Cardiac muscle cell (in vitro differentiated cells and primary cell): Measurements from ENCODE around the gene BRF1. TPM values are rescaled to one million over a fixed set of nuclear protein-coding genes. Genes with fewer than 3 reads are reported as not detected.
"Not testable (repeated sequence)": the region's sequence is repeated elsewhere in the genome, so short reads cannot be mapped to it uniquely, and the experiment has no call there.

Experiments used
- DNase-seq, 2 donors: peaks; one replicate each; pipeline versions ENCODE4 v3.0.0 to v3.0.0-alpha.2; 2010 to 2017; ENCODE audit warnings: low read depth in 1 of 2, low spot score in 1 of 2
- H3K27ac ChIP-seq: fragments of 200-600 bp; sonication (generic); 2 replicates; pipeline ENCODE4 v1.5.1; 2016
- H3K27me3 ChIP-seq: fragments of 200-600 bp; sonication (generic); 2 replicates; pipeline ENCODE4 v1.6.0; 2016; ENCODE audit warnings: control low read depth
- H3K36me3 ChIP-seq: fragments of 200-600 bp; sonication (generic); 2 replicates; pipeline ENCODE4 v1.5.1; 2016; ENCODE audit warnings: control low read depth
- H3K4me1 ChIP-seq: fragments of 200-600 bp; sonication (generic); 2 replicates; pipeline ENCODE4 v1.8.1; 2017; ENCODE audit warnings: low read depth, mild to moderate bottlenecking, mixed run types
- H3K4me3 ChIP-seq: fragments of 200-600 bp; sonication (generic); 2 replicates; pipeline ENCODE4 v1.5.1; 2016; ENCODE audit warnings: mild to moderate bottlenecking
- H3K9me3 ChIP-seq: fragments of 200-600 bp; sonication (generic); 2 replicates; pipeline ENCODE4 v1.5.1; 2017; ENCODE audit warnings: low read depth, mild to moderate bottlenecking, control low read depth
- CTCF ChIP-seq: IDR thresholded peaks from 2 replicates; pipeline ENCODE4 v1.5.1; 2012; ENCODE audit warnings: low read depth, mild to moderate bottlenecking, low read length
- polyA plus RNA-seq: library from polyadenylated mRNA; unstranded; fragments of >200 nt; fragmentation: Nextera tagmentation; extraction: Ambion mirVana; gene quantifications from 2 replicates; pipeline ENCODE4 v1.2.1, GENCODE V29; 2016
- total RNA-seq: library from RNA; depleted of rRNA; stranded (reverse); fragments of >200 nt; gene quantifications from 2 replicates; pipeline ENCODE4 v1.2.3, GENCODE V29; 2016

BRF1 gene
- total and polyA plus RNA-seq, 2 experiments from 2014 or later = 26.6 to 82.2 TPM

GRCh38 chr14:105304565-105304964 is 3.8 kb upstream of the BRF1 start:
- Histone ChIP-seq H3K4me3 (no peak overlapping the region), H3K4me1 (no peaks in the 10 kb centered on the region), H3K36me3 (no peaks in the 10 kb centered on the region), H3K27ac (no peak overlapping the region), H3K9me3 (no peaks in the 10 kb centered on the region), H3K27me3 (no peaks in the 10 kb centered on the region)
- TF ChIP-seq CTCF = no peak
- DNase-seq = no peak

- H3K4me3 ChIP-seq = no peak overlapping the region
Observed at GRCh38 chr14:105303949-105304348, 3.1 kb upstream of the BRF1 start.

GRCh38 chr14:105301915-105302249 is 1.1 kb upstream of the BRF1 start:
- H3K9me3 ChIP-seq, H3K36me3 ChIP-seq, H3K27me3 ChIP-seq, DNase-seq, H3K4me1 ChIP-seq: not testable (repeated sequence)
- H3K4me3 ChIP-seq = peak overlapping the region; percentile 73
- H3K27ac ChIP-seq = peak overlapping the region; percentile 40

More at GRCh38 chr14:105303949-105304348, 3.1 kb upstream of the BRF1 start:
- Histone ChIP-seq H3K27ac (no peak overlapping the region), H3K36me3 (no peaks in the 10 kb centered on the region), H3K27me3 (no peaks in the 10 kb centered on the region), H3K4me1 (no peaks in the 10 kb centered on the region), H3K9me3 (no peaks in the 10 kb centered on the region)
- DNase-seq = no peak
- TF ChIP-seq CTCF = no peak

GRCh38 chr14:105301103-105301914 is 508 bp upstream of the BRF1 start:
- peak; percentile 97 to 99 for DNase-seq
- Histone ChIP-seq H3K4me1 (no peaks in the 10 kb centered on the region), H3K27me3 (no peaks in the 10 kb centered on the region), H3K27ac (peak overlapping the region; percentile 97), H3K9me3 (no peaks in the 10 kb centered on the region), H3K36me3 (no peaks in the 10 kb centered on the region), H3K4me3 (peak overlapping the region; percentile 73)
- TF ChIP-seq CTCF = no peak

- no peaks in the 10 kb centered on the region for H3K4me1 ChIP-seq
- H3K4me3 ChIP-seq = peak overlapping the region; percentile 73
- no peaks in the 10 kb centered on the region for H3K36me3 ChIP-seq
- DNase-seq = no peak
- peak overlapping the region; percentile 97 for H3K27ac ChIP-seq
- H3K27me3 ChIP-seq = no peaks in the 10 kb centered on the region
- no peaks in the 10 kb centered on the region for H3K9me3 ChIP-seq
- no peak for TF ChIP-seq CTCF
Observed at GRCh38 chr14:105299654-105300541, 903 bp downstream of the BRF1 start.

- H3K36me3 ChIP-seq, H3K4me3 ChIP-seq, H3K9me3 ChIP-seq, H3K27ac ChIP-seq, H3K4me1 ChIP-seq, DNase-seq, H3K27me3 ChIP-seq: not testable (repeated sequence)
Observed at GRCh38 chr14:105297311-105297710, 3.5 kb downstream of the BRF1 start.
